HCT116 (cell line): ENCODE results near the gene FAR2. TPM values are rescaled to one million over a fixed set of nuclear protein-coding genes. Genes with fewer than 3 reads are reported as not detected.

ENCODE experiments used
- ATAC-seq: fragments of 200-7000 bp; cut with Tn5 transposase; 2 replicates; pipeline ENCODE4 v1.9.1; 2020; ENCODE audit warnings: mild to moderate bottlenecking, moderate library complexity
- BruUV-seq: library from RNA; stranded (reverse); fragments of 400-500 nt; replicated peaks from 2 replicates; lab custom pipeline; 2021; lab: Mats Ljungman, UMichigan
- CTCF ChIA-PET: fragments of 300-600 bp; sonication (Branson Sonifier 250); formaldehyde crosslinking; loops from one replicate; lab custom pipeline; 2021; ENCODE audit warnings: antibody characterized with exemption; lab: Charles Lee
- POLR2A ChIA-PET: fragments of 300-600, 350-600 bp; sonication (Branson Sonifier 250); formaldehyde crosslinking; loops from one replicate; lab custom pipeline; 2021; ENCODE audit warnings: antibody characterized with exemption; lab: Charles Lee
- RAD21 ChIA-PET, 2 experiments: fragments of 300-600 bp; sonication (Branson Sonifier 250); formaldehyde crosslinking; loops; one replicate each; lab custom pipeline; 2023; ENCODE audit warnings: low total read pairs in 2 of 2; ENCODE audit not compliant: uncharacterized antibody in 2 of 2, unreplicated experiment in 2 of 2, low non-redundant PET in 1 of 2; lab: Charles Lee
- DNase-seq: peaks from one replicate; pipeline ENCODE4 v3.0.0-alpha.2; 2010; ENCODE audit warnings: low read depth, low spot score
- H2AFZ ChIP-seq: fragments of 200-600 bp; shearing (Covaris generic), sonication (generic); 2 replicates; pipeline ENCODE4 v1.6.1; 2017; ENCODE audit warnings: low read depth, mixed run types, mixed read lengths, antibody characterized with exemption, low read length; ENCODE audit not compliant: poor library complexity, severe bottlenecking
- H3K27ac ChIP-seq: 2 replicates; pipeline ENCODE4 v1.5.1; 2012; ENCODE audit warnings: low read depth, low read length
- H3K27me3 ChIP-seq: fragments of 200-600 bp; sonication (generic); 2 replicates; pipeline ENCODE4 v1.6.1; 2016; ENCODE audit warnings: mixed run types, low read length, mixed read lengths; ENCODE audit not compliant: insufficient read depth
- H3K36me3 ChIP-seq, 2 experiments: fragments of 200-500 bp in 1 of 2; fragments of 200-600 bp in 1 of 2; sonication (Bioruptor generic) in 1 of 2; sonication (generic) in 1 of 2; 2 replicates each; pipeline versions ENCODE4 v1.5.1 to v1.6.1; 2014 to 2016; ENCODE audit warnings: low read length in 2 of 2, inconsistent platforms in 1 of 2, mixed read lengths in 1 of 2, mixed run types in 1 of 2; ENCODE audit not compliant: insufficient read depth in 2 of 2, control insufficient read depth in 1 of 2
- H3K4me1 ChIP-seq, 2 experiments: fragments of 200-600 bp in 1 of 2; sonication (generic) in 1 of 2; 2 replicates each; pipeline versions ENCODE4 v1.5.1 to v1.6.1; 2012 to 2017; ENCODE audit warnings: low read length in 2 of 2, inconsistent platforms in 1 of 2, mild to moderate bottlenecking in 1 of 2, mixed read lengths in 1 of 2, mixed run types in 1 of 2, moderate library complexity in 1 of 2; ENCODE audit not compliant: insufficient read depth in 2 of 2, control insufficient read depth in 1 of 2
- H3K4me2 ChIP-seq: fragments of 200-600 bp; sonication (generic); 2 replicates; pipeline ENCODE4 v1.6.1; 2017; ENCODE audit warnings: mixed run types, low read length, mixed read lengths
- H3K4me3 ChIP-seq, 2 experiments: fragments of 200-600 bp in 1 of 2; sonication (generic) in 1 of 2; replicated peaks in 1 of 2; 2 replicates each; pipeline ENCODE4 v1.5.1; 2011 to 2016; ENCODE audit warnings: low read length in 2 of 2, control low read depth in 1 of 2, low read depth in 1 of 2, mild to moderate bottlenecking in 1 of 2, mixed read lengths in 1 of 2, mixed run types in 1 of 2
- H3K79me2 ChIP-seq: fragments of 200-600 bp; sonication (generic); 2 replicates; pipeline ENCODE4 v1.6.1; 2017; ENCODE audit warnings: mild to moderate bottlenecking, mixed run types, low read length, moderate library complexity, mixed read lengths; ENCODE audit not compliant: insufficient read depth
- H3K9ac ChIP-seq: fragments of 200-600 bp; sonication (generic); 2 replicates; pipeline ENCODE4 v1.6.1; 2016; ENCODE audit warnings: low read length, mixed read lengths
- H3K9me2 ChIP-seq: fragments of 200-600 bp; sonication (generic), shearing (Covaris generic); 2 replicates; pipeline ENCODE4 v1.6.1; 2017; ENCODE audit warnings: mixed run types, mild to moderate bottlenecking, moderate library complexity; ENCODE audit not compliant: insufficient read depth
- H3K9me3 ChIP-seq, 2 experiments: fragments of 200-500 bp in 1 of 2; fragments of 200-600 bp in 1 of 2; sonication (Bioruptor generic) in 1 of 2; sonication (generic) in 1 of 2; 2 replicates each; pipeline ENCODE4 v1.6.1; 2014 to 2017; ENCODE audit warnings: low read length in 2 of 2, mixed read lengths in 2 of 2, inconsistent platforms in 1 of 2, low read depth in 1 of 2, mild to moderate bottlenecking in 1 of 2, mixed run types in 1 of 2, moderate library complexity in 1 of 2; ENCODE audit not compliant: control insufficient read depth in 1 of 2, insufficient read depth in 1 of 2
- H4K20me1 ChIP-seq: fragments of 200-600 bp; sonication (generic), shearing (Covaris generic); 2 replicates; pipeline ENCODE4 v1.6.1; 2017; ENCODE audit warnings: mixed run types, mild to moderate bottlenecking, moderate library complexity; ENCODE audit not compliant: insufficient read depth
- CEBPB ChIP-seq: IDR thresholded peaks from 2 replicates; pipeline ENCODE4 v1.6.1; 2012; ENCODE audit warnings: low read depth
- CTCF ChIP-seq, 3 experiments: fragments of 200-600 bp in 1 of 3; sonication (generic) in 1 of 3; IDR thresholded peaks in 2 of 3; conservative IDR thresholded peaks in 1 of 3; 2 replicates each; pipeline ENCODE4 v1.5.1; 2012 to 2017; ENCODE audit warnings: low read depth in 2 of 3, low read length in 2 of 3, antibody characterized with exemption in 1 of 3, borderline replicate concordance in 1 of 3, control low read depth in 1 of 3, mild to moderate bottlenecking in 1 of 3, mixed read lengths in 1 of 3, mixed run types in 1 of 3, moderate library complexity in 1 of 3; ENCODE audit not compliant: insufficient read depth in 1 of 3
- EZH2 ChIP-seq: fragments of 200-600 bp; sonication (generic); IDR thresholded peaks from 2 replicates; pipeline ENCODE4 v1.6.1; 2017; ENCODE audit warnings: antibody characterized with exemption, mixed run types
- JUND ChIP-seq: IDR thresholded peaks from 2 replicates; pipeline ENCODE4 v1.6.1; 2012
- POLR2A ChIP-seq: IDR thresholded peaks from 2 replicates; pipeline ENCODE4 v1.7.0; 2011; ENCODE audit warnings: borderline replicate concordance; ENCODE audit not compliant: insufficient read depth, insufficient read length; ENCODE audit errors: extremely low read depth
- POLR2AphosphoS5 ChIP-seq: IDR thresholded peaks from 2 replicates; pipeline ENCODE4 v1.6.1; 2011; ENCODE audit warnings: mild to moderate bottlenecking, low read depth, low read length, moderate library complexity
- RAD21 ChIP-seq: IDR thresholded peaks from 2 replicates; pipeline ENCODE4 v1.6.1; 2012; ENCODE audit warnings: low read depth, mild to moderate bottlenecking
- SP1 ChIP-seq: IDR thresholded peaks from 2 replicates; pipeline ENCODE4 v1.6.1; 2012; ENCODE audit warnings: low read depth
- intact Hi-C: fragments of 100-400 bp; cut with micrococcal nuclease; formaldehyde crosslinking; loops from 2 replicates; pipeline ENCODE4 v1.10.0; 2022
- total RNA-seq: library from RNA; stranded (reverse); gene quantifications from one replicate; pipeline ENCODE4 v1.2.1, GENCODE V29; 2021; ENCODE audit not compliant: unreplicated experiment
- TF ChIP-seq, protein P1 (sequence below): IDR thresholded peaks from 2 replicates; pipeline ENCODE4 v1.6.1; 2011; ENCODE audit warnings: mild to moderate bottlenecking, low read length, moderate library complexity; ENCODE audit not compliant: insufficient replicate concordance; ENCODE audit errors: extremely low read depth

Gene FAR2
- total RNA-seq, 1 experiment from 2014 or later: 9.7 TPM

DNA sequence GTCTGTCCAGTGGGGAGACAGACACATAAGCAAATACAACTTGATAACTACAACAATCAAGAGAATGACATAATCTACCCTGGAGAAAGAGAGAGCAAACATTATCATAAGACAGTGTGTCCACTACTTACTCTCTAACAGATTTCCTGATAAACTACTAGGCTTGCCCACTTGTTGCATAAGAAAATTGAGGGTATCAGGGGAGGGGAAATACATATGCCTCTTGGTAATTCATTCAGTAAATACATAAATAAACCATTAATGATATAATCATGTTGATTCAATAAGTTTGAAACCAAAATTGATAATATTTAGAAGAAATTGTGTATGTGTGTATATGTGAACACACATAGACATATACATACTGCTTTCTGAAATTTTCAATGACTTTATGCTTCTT, 155.3 kb downstream of the FAR2 start:
- Histone ChIP-seq H3K36me3 (no peaks in the 10 kb centered on the region), H4K20me1 (no peaks in the 10 kb centered on the region), H3K27me3 (no peaks in the 10 kb centered on the region), H3K9me3 (no peaks in the 10 kb centered on the region), H3K9ac (no peak overlapping the region), H2AFZ (no peak overlapping the region), H3K4me3 (no peak overlapping the region), H3K4me1 (no peaks in the 10 kb centered on the region), H3K9me2 (no peaks in the 10 kb centered on the region), H3K79me2 (no peaks in the 10 kb centered on the region), H3K27ac (no peak overlapping the region), H3K4me2 (no peak overlapping the region)
- intact Hi-C loops: loop anchor here (10.0 kb wide), 1 partner anchor 830 kb away; no protein-coding TSS in a partner anchor
- ATAC-seq (no peak), DNase-seq (no peak)
- ChIA-PET CTCF (no interaction called here), RAD21 (no interaction called here), POLR2A (no interaction called here)
- TF ChIP-seq CEBPB (no peak), EZH2 (no peak), POLR2A (no peak), CTCF (IDR thresholded peaks at IDR 0.05 in 2 of 3, conservative IDR thresholded peaks at IDR 0.05 in 1 of 3; ENCODE audit: borderline replicate concordance in 1 of 3, insufficient read depth in 1 of 3, low read depth in 2 of 3, low read length in 2 of 3) (no peak), JUND (no peak), POLR2AphosphoS5 (no peak), SP1 (no peak), RAD21 (no peak)
- TF ChIP-seq, protein P1, sequence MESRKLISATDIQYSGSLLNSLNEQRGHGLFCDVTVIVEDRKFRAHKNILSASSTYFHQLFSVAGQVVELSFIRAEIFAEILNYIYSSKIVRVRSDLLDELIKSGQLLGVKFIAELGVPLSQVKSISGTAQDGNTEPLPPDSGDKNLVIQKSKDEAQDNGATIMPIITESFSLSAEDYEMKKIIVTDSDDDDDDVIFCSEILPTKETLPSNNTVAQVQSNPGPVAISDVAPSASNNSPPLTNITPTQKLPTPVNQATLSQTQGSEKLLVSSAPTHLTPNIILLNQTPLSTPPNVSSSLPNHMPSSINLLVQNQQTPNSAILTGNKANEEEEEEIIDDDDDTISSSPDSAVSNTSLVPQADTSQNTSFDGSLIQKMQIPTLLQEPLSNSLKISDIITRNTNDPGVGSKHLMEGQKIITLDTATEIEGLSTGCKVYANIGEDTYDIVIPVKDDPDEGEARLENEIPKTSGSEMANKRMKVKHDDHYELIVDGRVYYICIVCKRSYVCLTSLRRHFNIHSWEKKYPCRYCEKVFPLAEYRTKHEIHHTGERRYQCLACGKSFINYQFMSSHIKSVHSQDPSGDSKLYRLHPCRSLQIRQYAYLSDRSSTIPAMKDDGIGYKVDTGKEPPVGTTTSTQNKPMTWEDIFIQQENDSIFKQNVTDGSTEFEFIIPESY: no peak
- BruUV-seq: no TSS peak
